Natural killer cell treated with Interleukin-12 subunit alpha and Interleukin-12 subunit beta and Interleukin-15 and Interleukin-18, amount 100 ng/mL, for 72 hours (primary cell): ENCODE results near the gene MIOX. TPM values are rescaled to one million over a fixed set of nuclear protein-coding genes. Genes with fewer than 3 reads are reported as not detected.

ENCODE experiments used
- ATAC-seq, 2 donors: fragments of 150-1000 bp; cut with Tn5 transposase in 1 of 2; sonication (Bioruptor Pico), chemical (Tn5 transposase) in 1 of 2; 2 replicates each; pipeline ENCODE4 v1.10.0; 2021
- DNase-seq: peaks from one replicate; pipeline ENCODE4 v3.0.0; 2022; ENCODE audit warnings: low spot score
- H3K27ac Mint-ChIP-seq, 2 donors: 1 replicate in 1 of 2; 2 replicates in 1 of 2; pipeline ENCODE4 v1.8.0; 2022; ENCODE audit warnings: mixed read lengths in 2 of 2, mild to moderate bottlenecking in 1 of 2, moderate library complexity in 1 of 2
- H3K27me3 Mint-ChIP-seq, 2 donors: 1 replicate in 1 of 2; 2 replicates in 1 of 2; pipeline ENCODE4 v1.8.0; 2022; ENCODE audit warnings: mixed read lengths in 2 of 2
- H3K36me3 Mint-ChIP-seq: one replicate; pipeline ENCODE4 v1.8.0; 2022; ENCODE audit warnings: mixed read lengths
- H3K4me1 Mint-ChIP-seq, 2 donors: 1 replicate in 1 of 2; 2 replicates in 1 of 2; pipeline ENCODE4 v1.8.0; 2022; ENCODE audit warnings: low read depth in 2 of 2, mixed read lengths in 2 of 2, mild to moderate bottlenecking in 1 of 2
- H3K4me3 Mint-ChIP-seq: one replicate; pipeline ENCODE4 v1.8.0; 2022; ENCODE audit warnings: mixed read lengths
- H3K9me3 Mint-ChIP-seq: 2 replicates; pipeline ENCODE4 v1.8.0; 2022; ENCODE audit warnings: mixed read lengths
- total RNA-seq, 2 donors: library from RNA; stranded (reverse); gene quantifications; one replicate each; pipeline ENCODE4 v1.2.3, GENCODE V29; 2022

MIOX gene
- total RNA-seq, 2 donors from 2014 or later = 0.45 TPM; not detected in 1

GRCh38 chr22:50473855-50474671 lies 12.6 kb upstream of the MIOX start:
- H3K4me1 Mint-ChIP-seq = peaks cover 25 to 33% of the 10 kb centered on the region in 2 donors
- H3K36me3 Mint-ChIP-seq = no peaks in the 10 kb centered on the region
- H3K27me3 Mint-ChIP-seq = peaks cover 0 to 3% of the 10 kb centered on the region in 2 donors
- no peak for DNase-seq
- peak overlapping the region; percentile 91 for H3K4me3 Mint-ChIP-seq
- peak overlapping the region; percentile 49 to 81 for H3K27ac Mint-ChIP-seq
- H3K9me3 Mint-ChIP-seq = no peaks in the 10 kb centered on the region
- ATAC-seq = peak in 1 of 2 donors; percentile 1

DNA sequence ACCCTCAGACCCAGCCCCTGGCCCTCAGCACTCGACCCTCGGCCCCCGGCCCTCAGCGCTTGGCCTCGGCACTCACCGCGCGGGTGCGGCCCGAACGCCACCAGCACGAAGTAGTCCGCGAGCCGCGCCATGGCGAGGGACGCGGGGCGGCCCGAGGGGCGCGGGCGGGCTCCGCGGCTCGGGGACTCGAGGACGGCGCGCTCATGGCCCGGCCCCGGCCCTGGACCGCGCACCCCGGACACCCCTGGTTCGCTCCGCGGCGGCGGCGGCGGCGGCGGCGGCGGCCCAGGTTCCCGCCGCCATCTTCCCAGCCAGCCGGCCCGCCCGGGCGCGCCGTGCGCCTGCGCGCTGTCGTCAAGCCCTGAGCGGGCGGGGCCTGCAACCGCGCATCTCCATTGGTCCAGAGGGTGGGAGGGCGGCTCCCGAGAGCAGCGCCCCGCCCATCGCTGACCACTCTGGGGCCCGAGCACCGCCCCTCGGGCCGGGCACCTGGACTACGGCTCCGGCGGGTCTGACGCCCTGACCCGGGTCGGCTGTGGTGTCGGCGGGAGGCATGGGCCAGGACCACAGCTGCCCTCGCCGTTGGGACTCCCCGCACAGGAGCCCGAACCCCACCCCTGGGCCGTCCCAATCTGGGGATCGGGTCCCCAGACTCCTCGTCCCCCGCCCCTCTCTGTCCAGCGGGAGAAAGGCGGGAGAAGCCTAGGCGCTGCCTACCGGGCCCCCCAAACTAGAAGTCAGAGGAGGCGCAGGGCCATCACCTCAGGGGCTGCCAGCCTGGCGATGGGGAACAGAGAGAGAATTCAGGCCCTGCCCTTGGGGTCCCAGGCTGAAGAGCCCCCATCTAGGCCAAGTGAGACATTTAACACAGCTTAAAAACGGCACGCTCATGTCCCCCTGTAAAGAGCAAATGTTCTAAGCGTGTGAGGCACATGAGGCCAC lies 11.7 kb upstream of the MIOX start, which contains the start of gene SBF1:
SBF1 (minus strand) TSS at position 326 of the 942 bp plus-strand sequence; CDS start at position 131, 195 bp downstream.
- DNase-seq (peak; percentile 95), ATAC-seq (peak; percentile 93 to 96)
- Mint-ChIP-seq H3K4me1 (peaks cover 25 to 33% of the 10 kb centered on the region in 2 donors), H3K9me3 (no peaks in the 10 kb centered on the region), H3K27me3 (peaks cover 0 to 3% of the 10 kb centered on the region in 2 donors), H3K4me3 (peak within 1 kb of the TSS; percentile 91), H3K36me3 (no peaks in the 10 kb centered on the region), H3K27ac (peak within 1 kb of the TSS; percentile 49 to 81)

- H3K36me3 Mint-ChIP-seq = no peaks in the 10 kb centered on the region
- H3K4me1 Mint-ChIP-seq = peaks cover 25 to 30% of the 10 kb centered on the region in 2 donors
- H3K27ac Mint-ChIP-seq = peak overlapping the region in 1 of 2 donors; percentile 37
- no peak for DNase-seq
- peak overlapping the region; percentile 50 for H3K4me3 Mint-ChIP-seq
- no peaks in the 10 kb centered on the region for H3K9me3 Mint-ChIP-seq
- H3K27me3 Mint-ChIP-seq = peaks cover 0 to 3% of the 10 kb centered on the region in 2 donors
- no peak for ATAC-seq
Measured at GRCh38 chr22:50475652-50476002, 11.0 kb upstream of the MIOX start.

DNA sequence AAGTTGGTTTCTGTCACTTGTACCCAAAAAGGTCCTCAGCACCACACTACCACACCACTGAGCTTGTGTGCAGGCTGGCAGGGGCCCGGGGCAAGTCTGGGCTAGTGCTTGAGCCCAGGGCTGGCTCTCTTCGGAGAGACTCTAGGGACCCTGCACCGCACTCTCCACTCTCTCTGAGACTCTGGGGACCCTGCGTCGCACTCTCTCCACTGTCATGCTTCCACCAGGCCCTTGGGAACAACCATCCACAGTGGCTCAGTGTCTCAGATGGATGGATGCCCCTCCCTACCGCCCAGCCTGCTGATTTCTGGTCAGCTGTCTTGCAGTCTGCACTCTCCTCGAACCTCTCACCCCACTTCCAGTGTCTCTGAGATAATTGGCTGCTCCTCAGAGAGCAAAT lies 9.8 kb upstream of the MIOX start:
- peaks cover 0 to 3% of the 10 kb centered on the region in 2 donors for H3K27me3 Mint-ChIP-seq
- peak overlapping the region; percentile 40 for H3K4me3 Mint-ChIP-seq

DNA sequence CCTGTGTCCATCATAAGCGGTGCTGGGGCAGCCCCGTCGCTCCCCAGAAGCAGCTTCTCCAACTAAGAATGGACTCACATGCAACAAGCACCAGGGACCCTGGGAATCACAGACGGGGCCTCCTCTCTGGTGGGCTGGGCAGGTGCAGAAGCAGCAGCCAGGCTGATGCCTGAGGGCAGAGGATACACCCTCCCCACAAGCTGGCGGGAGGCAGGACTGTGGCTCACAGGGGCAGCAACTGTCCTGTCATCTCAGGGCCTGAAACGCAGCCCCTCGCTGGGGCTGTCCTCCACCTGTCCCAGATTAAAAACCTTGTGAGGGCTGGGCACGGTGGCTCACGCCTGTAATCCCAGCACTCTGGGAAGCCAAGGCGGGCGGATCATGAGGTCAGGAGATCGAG lies 8.7 kb upstream of the MIOX start:
- H3K4me1 Mint-ChIP-seq = peaks cover 16 to 18% of the 10 kb centered on the region in 2 donors

More for the DNA sequence above, 9.8 kb upstream of the MIOX start:
- ATAC-seq = no peak
- no peaks in the 10 kb centered on the region for H3K9me3 Mint-ChIP-seq
- peak overlapping the region in 1 of 2 donors; percentile 85 for H3K27ac Mint-ChIP-seq
- no peaks in the 10 kb centered on the region for H3K36me3 Mint-ChIP-seq
- peaks cover 20 to 23% of the 10 kb centered on the region in 2 donors for H3K4me1 Mint-ChIP-seq
- no peak for DNase-seq

DNA sequence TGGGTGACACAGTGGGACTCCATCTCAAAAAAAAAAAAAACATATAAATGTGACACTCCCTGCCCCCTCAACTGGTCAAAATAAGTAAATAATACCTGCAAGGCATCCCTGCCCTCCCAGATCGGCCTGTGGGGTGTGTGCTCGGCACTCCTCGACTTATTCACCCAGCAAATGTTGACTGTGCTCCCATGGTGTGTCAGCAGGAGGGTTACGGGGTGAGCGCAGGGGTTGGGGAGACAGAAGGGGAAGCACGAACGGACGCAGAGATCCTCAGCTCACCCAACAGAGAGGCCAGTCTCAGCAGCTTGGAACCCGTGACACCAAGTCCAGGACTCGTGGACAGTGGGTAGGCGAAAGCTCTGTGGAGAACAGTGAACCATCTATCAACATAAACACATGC lies 6.9 kb upstream of the MIOX start:
- Mint-ChIP-seq H3K4me1 (peaks cover 3% of the 10 kb centered on the region in 2 donors), H3K9me3 (no peaks in the 10 kb centered on the region), H3K4me3 (peak overlapping the region; percentile 65), H3K27me3 (peaks cover 0 to 3% of the 10 kb centered on the region in 2 donors), H3K27ac (peak overlapping the region in 1 of 2 donors; percentile 18), H3K36me3 (no peaks in the 10 kb centered on the region)
- no peak for ATAC-seq
- no peak for DNase-seq

More for the DNA sequence above, 8.7 kb upstream of the MIOX start:
- Mint-ChIP-seq H3K4me3 (no peak overlapping the region), H3K27me3 (peaks cover 0 to 3% of the 10 kb centered on the region in 2 donors), H3K9me3 (no peaks in the 10 kb centered on the region), H3K36me3 (no peaks in the 10 kb centered on the region), H3K27ac (no peak overlapping the region)
- DNase-seq (no peak), ATAC-seq (no peak)

DNA sequence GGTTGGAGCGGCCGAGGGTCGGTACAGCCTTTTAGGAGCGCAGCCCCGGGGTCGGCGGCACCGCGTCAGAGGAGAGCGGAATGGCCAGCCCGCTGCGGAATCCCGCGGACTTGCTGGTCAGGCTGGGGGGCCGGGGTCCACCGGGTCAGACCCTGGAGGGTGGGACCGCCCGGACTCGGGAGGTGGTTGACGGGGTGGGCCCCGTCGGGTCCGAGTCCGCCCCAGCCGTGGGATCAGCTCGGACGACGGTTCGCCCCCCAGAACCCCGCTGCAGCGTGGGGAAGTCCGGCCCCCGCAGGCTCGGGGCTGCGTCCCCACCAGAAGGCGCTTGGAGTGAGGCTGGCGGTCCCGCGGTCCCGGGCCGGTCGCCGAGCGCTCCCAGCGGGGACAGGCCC lies 5.6 kb upstream of the MIOX start:
- peaks cover 3% of the 10 kb centered on the region in 2 donors for H3K4me1 Mint-ChIP-seq

DNA sequence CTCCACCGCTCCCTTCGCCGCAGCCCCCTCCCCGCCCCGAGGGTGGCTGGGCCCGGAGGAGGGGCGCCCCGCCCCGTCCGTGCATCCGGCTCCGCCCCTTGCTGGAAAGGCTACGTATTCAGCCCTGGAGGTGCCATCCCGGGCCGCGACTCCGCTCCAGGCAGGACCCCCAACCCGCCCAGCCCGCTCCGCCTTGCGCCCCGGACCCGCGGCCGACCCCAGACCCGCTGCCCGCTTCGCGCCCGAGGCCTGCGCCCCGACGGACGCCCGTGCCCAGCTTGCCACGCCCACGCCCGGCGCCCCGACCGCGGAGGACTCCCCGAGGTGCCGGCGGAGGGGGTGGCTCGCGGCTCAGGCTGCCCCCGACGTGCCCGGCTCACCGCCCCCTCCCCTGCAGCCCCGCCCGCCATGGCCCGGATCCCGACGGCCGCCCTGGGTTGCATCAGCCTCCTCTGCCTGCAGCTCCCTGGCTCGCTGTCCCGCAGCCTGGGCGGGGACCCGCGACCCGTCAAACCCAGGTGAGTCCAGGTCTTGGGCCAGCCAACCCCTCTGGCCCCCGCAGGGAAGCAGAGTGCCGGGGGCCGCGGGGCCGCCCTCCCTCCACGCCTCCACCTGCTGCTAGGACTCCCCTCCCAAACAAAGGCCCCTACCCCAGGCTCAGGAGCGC lies 5.1 kb upstream of the MIOX start, which contains the start of gene ADM2:
ADM2 (plus strand) TSS at position 104 of the 667 bp plus-strand sequence; CDS start at position 409, 305 bp downstream.
- DNase-seq = peak; percentile 81
- peak within 1 kb of the TSS in 1 of 2 donors; percentile 18 for H3K27ac Mint-ChIP-seq
- H3K4me1 Mint-ChIP-seq = peaks cover 3% of the 10 kb centered on the region in 2 donors
- ATAC-seq = peak; percentile 79 to 89
- peaks cover 0 to 3% of the 10 kb centered on the region in 2 donors for H3K27me3 Mint-ChIP-seq
- peak within 1 kb of the TSS; percentile 65 for H3K4me3 Mint-ChIP-seq
- H3K36me3 Mint-ChIP-seq = no peaks in the 10 kb centered on the region
- no peaks in the 10 kb centered on the region for H3K9me3 Mint-ChIP-seq

More for the DNA sequence above, 5.6 kb upstream of the MIOX start:
- H3K36me3 Mint-ChIP-seq = no peaks in the 10 kb centered on the region
- ATAC-seq = no peak
- H3K9me3 Mint-ChIP-seq = no peaks in the 10 kb centered on the region
- H3K27me3 Mint-ChIP-seq = peaks cover 0 to 3% of the 10 kb centered on the region in 2 donors
- no peak overlapping the region for H3K4me3 Mint-ChIP-seq
- no peak overlapping the region for H3K27ac Mint-ChIP-seq
- no peak for DNase-seq

- H3K9me3 Mint-ChIP-seq = no peaks in the 10 kb centered on the region
- no peak overlapping the region for H3K27ac Mint-ChIP-seq
- ATAC-seq = no peak
- peak overlapping the region; percentile 42 for H3K4me3 Mint-ChIP-seq
- H3K27me3 Mint-ChIP-seq = no peaks in the 10 kb centered on the region
- no peaks in the 10 kb centered on the region for H3K36me3 Mint-ChIP-seq
- H3K4me1 Mint-ChIP-seq = peaks cover 3% of the 10 kb centered on the region in 2 donors
- no peak for DNase-seq
Measured at GRCh38 chr22:50482107-50483074, 4.3 kb upstream of the MIOX start.

DNA sequence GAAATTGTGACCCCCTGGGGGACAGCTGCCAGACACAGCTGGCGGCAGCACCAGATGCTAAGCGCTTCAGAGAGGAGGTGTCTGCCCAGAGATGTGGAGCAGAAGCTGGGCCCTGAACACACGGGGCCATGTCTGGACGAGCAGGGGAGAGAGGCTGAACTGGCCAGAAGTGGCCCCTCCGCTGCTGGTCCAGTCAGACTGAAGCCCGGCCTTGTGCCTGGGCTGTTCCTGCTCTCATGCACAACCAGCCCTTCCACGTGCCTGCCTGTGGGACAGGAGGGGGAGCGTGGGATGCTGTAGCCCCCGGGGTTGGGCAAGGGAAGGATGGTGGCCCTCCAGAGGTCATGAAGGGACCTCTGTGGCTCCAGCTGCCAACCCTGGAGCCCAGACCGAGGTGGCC lies 3.6 kb upstream of the MIOX start:
- Mint-ChIP-seq H3K36me3 (no peaks in the 10 kb centered on the region), H3K27ac (no peak overlapping the region), H3K4me1 (peaks cover 3% of the 10 kb centered on the region in 2 donors), H3K9me3 (no peaks in the 10 kb centered on the region), H3K4me3 (no peak overlapping the region), H3K27me3 (no peaks in the 10 kb centered on the region)
- no peak for DNase-seq
- no peak for ATAC-seq

- Mint-ChIP-seq H3K9me3 (no peaks in the 10 kb centered on the region), H3K36me3 (no peaks in the 10 kb centered on the region), H3K4me1 (peaks cover 3% of the 10 kb centered on the region in 2 donors), H3K27me3 (no peaks in the 10 kb centered on the region), H3K4me3 (no peak overlapping the region), H3K27ac (no peak overlapping the region)
- DNase-seq (no peak), ATAC-seq (no peak)
Measured at GRCh38 chr22:50483556-50483955, 3.1 kb upstream of the MIOX start.
